Muscle layer of colon (tissue), 2 donors: ENCODE measurements around the gene SIAH3.

Experiments
- H3K27ac ChIP-seq: one replicate; pipeline ENCODE4 v1.7.0; 2013; ENCODE audit warnings: low read depth, mild to moderate bottlenecking, low read length, moderate library complexity
- H3K27me3 ChIP-seq, 2 donors: one replicate each; pipeline ENCODE4 v1.7.0; 2013; ENCODE audit warnings: low read length in 2 of 2, mild to moderate bottlenecking in 2 of 2; ENCODE audit not compliant: insufficient read depth in 2 of 2, control insufficient read depth in 1 of 2
- H3K36me3 ChIP-seq: one replicate; pipeline ENCODE4 v1.7.0; 2013; ENCODE audit warnings: mild to moderate bottlenecking, low read length; ENCODE audit not compliant: insufficient read depth
- H3K4me1 ChIP-seq: one replicate; pipeline ENCODE4 v1.7.0; 2013; ENCODE audit warnings: mild to moderate bottlenecking, low read length; ENCODE audit not compliant: insufficient read depth
- H3K4me3 ChIP-seq, 2 donors: one replicate each; pipeline ENCODE4 v1.7.0; 2013; ENCODE audit warnings: low read length in 2 of 2, low read depth in 1 of 2, mild to moderate bottlenecking in 1 of 2, moderate library complexity in 1 of 2
- H3K9ac ChIP-seq: one replicate; pipeline ENCODE4 v1.7.0; 2013; ENCODE audit warnings: low read length
- H3K9me3 ChIP-seq: one replicate; pipeline ENCODE4 v1.7.0; 2013; ENCODE audit warnings: mild to moderate bottlenecking, low read length
- donor health status: abdominal sarcoma.
- donor health status: Adenocarcinoma of cecum.

SIAH3 gene

DNA sequence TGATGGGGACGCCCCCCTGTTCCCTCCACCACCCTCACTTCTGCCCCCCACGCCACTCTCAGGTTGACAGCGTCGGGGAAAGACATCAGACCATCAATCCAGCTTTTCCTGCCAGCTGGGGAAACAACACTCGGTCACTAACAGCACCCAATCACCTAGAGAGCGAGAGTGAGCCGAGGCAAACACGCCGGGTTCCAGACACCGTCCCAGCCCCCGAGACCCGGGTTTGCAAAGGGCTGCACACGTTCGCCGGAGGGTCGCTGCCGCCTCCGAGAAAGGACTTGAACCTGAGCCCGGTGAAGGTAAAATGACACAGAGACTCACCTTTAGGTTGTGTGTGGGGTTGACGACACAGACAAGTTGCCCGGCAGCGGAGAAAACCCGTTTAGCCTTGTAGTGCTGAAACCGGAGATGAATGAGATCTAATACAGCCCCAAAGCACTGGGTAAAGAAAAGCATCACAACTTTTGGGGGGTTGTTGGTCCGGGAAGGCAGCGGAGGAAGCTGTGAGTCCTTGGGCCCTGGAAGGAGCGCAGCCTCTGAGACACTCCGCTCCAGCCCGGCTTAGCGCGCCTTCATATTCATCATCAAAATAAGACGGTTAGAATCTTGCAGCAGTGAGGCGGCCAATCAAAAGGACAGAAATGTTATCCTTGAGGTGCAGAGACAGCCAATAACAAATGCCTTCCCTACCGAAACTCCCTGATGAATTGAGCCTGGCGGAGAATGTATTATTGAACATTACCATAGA lies at the start of gene SIAH3:
Gene SIAH3 (minus strand): TSS at position 583 of the 751 bp plus-strand sequence. CDS start 124 bp downstream, at position 459.
- H3K36me3 ChIP-seq = no peaks in the 10 kb centered on the region
- H3K27me3 ChIP-seq = peaks cover 10 to 31% of the 10 kb centered on the region in 2 donors
- no peaks in the 10 kb centered on the region for H3K9me3 ChIP-seq
- H3K9ac ChIP-seq = no peak within 1 kb of the TSS
- H3K4me1 ChIP-seq = peaks cover 18% of the 10 kb centered on the region
- H3K27ac ChIP-seq = no peak within 1 kb of the TSS
- peak within 1 kb of the TSS; percentile 28 to 51 for H3K4me3 ChIP-seq

- Histone ChIP-seq H3K4me1 (peaks cover 9% of the 10 kb centered on the region), H3K27me3 (no peaks in the 10 kb centered on the region), H3K36me3 (no peaks in the 10 kb centered on the region), H3K4me3 (no peak overlapping the region), H3K27ac (no peak overlapping the region), H3K9ac (no peak overlapping the region), H3K9me3 (no peaks in the 10 kb centered on the region)
These were observed 47.9 kb upstream of the SIAH3 start for GRCh38 chr13:45899406-45899805.

- Histone ChIP-seq H3K4me3 (no peak overlapping the region), H3K9me3 (no peaks in the 10 kb centered on the region), H3K27me3 (no peaks in the 10 kb centered on the region), H3K9ac (no peak overlapping the region), H3K4me1 (peaks cover 9% of the 10 kb centered on the region), H3K36me3 (no peaks in the 10 kb centered on the region), H3K27ac (no peak overlapping the region)
These were observed 46.0 kb upstream of the SIAH3 start for GRCh38 chr13:45897562-45897961.

- Histone ChIP-seq H3K9me3 (no peaks in the 10 kb centered on the region), H3K4me3 (no peak overlapping the region), H3K27me3 (no peaks in the 10 kb centered on the region), H3K36me3 (no peaks in the 10 kb centered on the region), H3K4me1 (peaks cover 9% of the 10 kb centered on the region), H3K9ac (no peak overlapping the region), H3K27ac (no peak overlapping the region)
These were observed 44.7 kb upstream of the SIAH3 start for GRCh38 chr13:45896285-45896684.

DNA sequence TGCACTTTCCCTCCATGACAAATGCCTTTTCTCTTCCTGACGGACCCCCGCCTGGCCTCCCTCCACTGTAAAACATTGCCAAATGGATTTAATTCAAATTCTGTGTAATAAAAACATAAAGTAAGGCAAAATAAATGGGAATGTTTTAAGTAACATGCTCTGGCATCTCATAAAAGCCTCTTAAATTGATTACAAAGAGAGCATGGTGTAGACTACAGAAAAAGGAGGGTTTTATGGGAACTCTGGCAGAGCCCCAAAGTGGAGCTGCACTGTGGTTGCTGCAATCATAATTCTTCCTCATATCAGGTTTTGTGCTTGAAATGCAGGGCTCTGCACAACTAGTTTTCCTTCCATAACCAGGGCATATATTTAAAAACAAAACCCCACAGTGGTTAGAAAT lies 44.3 kb upstream of the SIAH3 start:
- Histone ChIP-seq H3K4me3 (no peak overlapping the region), H3K4me1 (peaks cover 9% of the 10 kb centered on the region), H3K9ac (no peak overlapping the region), H3K36me3 (no peaks in the 10 kb centered on the region), H3K27me3 (no peaks in the 10 kb centered on the region), H3K27ac (no peak overlapping the region), H3K9me3 (no peaks in the 10 kb centered on the region)

- H3K27ac ChIP-seq = no peak overlapping the region
- peaks cover 9% of the 10 kb centered on the region for H3K4me1 ChIP-seq
- no peak overlapping the region for H3K4me3 ChIP-seq
- no peaks in the 10 kb centered on the region for H3K36me3 ChIP-seq
- no peaks in the 10 kb centered on the region for H3K27me3 ChIP-seq
- H3K9me3 ChIP-seq = no peaks in the 10 kb centered on the region
- no peak overlapping the region for H3K9ac ChIP-seq
These were observed 41.0 kb upstream of the SIAH3 start for GRCh38 chr13:45892513-45892912.

GRCh38 chr13:45889590-45890243 lies 38.2 kb upstream of the SIAH3 start:
- Histone ChIP-seq H3K9ac (no peak overlapping the region), H3K27ac (no peak overlapping the region), H3K9me3 (no peaks in the 10 kb centered on the region), H3K36me3 (no peaks in the 10 kb centered on the region), H3K4me3 (no peak overlapping the region), H3K4me1 (no peaks in the 10 kb centered on the region), H3K27me3 (no peaks in the 10 kb centered on the region)

DNA sequence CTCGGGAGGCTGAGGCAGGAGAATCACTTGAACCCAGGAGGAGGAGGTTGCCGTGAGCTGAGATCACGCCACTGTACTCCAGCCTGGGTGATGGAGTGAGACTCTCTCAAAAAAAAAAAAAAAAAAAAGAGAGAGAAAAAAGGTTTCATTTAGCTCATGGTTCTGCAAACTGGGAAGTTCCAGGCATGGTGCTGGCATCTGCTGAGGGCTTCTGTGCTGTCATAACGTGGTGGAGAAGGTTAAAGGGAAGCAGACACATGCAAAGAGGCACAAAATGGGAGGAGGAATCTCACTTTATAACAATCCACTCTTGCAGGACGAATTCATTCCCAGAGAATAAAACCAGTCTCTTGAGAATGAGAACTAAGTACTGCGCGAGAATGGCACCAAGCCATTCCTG lies 34.9 kb upstream of the SIAH3 start:
- H3K27ac ChIP-seq = no peak overlapping the region
- no peak overlapping the region for H3K9ac ChIP-seq
- H3K36me3 ChIP-seq = no peaks in the 10 kb centered on the region
- no peaks in the 10 kb centered on the region for H3K27me3 ChIP-seq
- H3K9me3 ChIP-seq = no peaks in the 10 kb centered on the region
- no peaks in the 10 kb centered on the region for H3K4me1 ChIP-seq
- no peak overlapping the region for H3K4me3 ChIP-seq

DNA sequence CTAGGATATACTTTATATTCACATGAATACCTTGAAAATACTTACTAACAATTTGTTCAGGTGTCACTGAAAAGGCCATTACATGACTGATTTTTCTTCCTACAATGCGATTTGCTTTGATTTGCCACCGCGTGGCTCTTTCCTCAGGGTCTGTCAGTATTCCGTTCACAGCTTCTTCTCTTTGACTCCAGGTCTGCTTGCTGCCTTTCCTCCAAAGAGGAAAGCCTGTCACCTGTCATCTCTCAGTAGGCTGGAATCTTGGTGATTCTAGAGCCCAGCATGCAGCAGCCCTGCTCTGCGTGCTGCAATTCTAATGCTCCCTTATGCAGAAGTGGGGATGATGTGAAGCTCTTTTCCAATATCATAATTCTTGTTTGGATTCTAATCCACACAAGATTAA lies 33.6 kb upstream of the SIAH3 start:
- no peak overlapping the region for H3K4me3 ChIP-seq
- H3K36me3 ChIP-seq = no peaks in the 10 kb centered on the region
- no peak overlapping the region for H3K27ac ChIP-seq
- no peaks in the 10 kb centered on the region for H3K4me1 ChIP-seq
- no peak overlapping the region for H3K9ac ChIP-seq
- no peaks in the 10 kb centered on the region for H3K27me3 ChIP-seq
- no peaks in the 10 kb centered on the region for H3K9me3 ChIP-seq

DNA sequence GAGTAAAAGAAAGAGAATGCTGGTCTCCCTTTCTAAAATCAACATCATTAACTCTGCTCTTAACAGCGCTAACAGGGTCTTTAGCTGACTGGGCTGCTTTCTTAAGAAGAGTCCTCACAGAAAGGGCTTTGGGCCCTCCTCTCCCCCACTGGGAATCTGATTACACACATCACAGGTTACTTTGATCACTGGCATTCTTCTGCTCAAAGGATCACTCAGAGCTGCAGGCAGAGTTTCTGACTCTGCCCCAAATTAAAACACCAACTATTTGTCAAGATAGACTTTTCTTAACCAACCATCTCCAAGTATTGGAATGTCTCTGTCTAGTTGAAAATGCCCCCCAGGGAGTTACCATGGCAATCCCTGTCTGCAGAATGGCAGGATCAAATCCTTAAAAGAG lies 31.1 kb upstream of the SIAH3 start:
- Histone ChIP-seq H3K9ac (no peak overlapping the region), H3K4me3 (no peak overlapping the region), H3K9me3 (no peaks in the 10 kb centered on the region), H3K27me3 (peaks cover 0 to 6% of the 10 kb centered on the region in 2 donors), H3K36me3 (no peaks in the 10 kb centered on the region), H3K4me1 (no peaks in the 10 kb centered on the region), H3K27ac (no peak overlapping the region)

GRCh38 chr13:45881353-45881752 lies 29.8 kb upstream of the SIAH3 start:
- Histone ChIP-seq H3K27me3 (peaks cover 0 to 6% of the 10 kb centered on the region in 2 donors), H3K4me3 (no peak overlapping the region), H3K9ac (no peak overlapping the region), H3K27ac (no peak overlapping the region), H3K9me3 (no peaks in the 10 kb centered on the region), H3K4me1 (no peaks in the 10 kb centered on the region), H3K36me3 (no peaks in the 10 kb centered on the region)

DNA sequence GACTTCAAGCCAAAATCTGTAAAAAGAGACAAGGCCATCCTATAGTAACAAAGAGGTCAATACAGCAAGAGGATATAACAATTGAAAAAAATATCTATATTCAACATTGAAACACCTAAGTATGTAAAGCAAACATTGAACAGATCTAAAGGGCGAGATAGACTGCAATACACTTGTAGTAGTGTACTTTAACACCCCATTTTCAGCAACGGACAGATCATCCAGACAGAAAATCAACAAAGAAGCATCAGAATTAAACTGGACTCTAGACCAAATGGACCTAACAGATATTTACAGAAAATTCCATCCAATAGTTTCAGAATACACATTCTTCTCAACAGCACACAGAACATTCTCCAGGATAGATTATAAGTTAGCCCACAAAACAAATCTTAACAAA lies 28.7 kb upstream of the SIAH3 start:
- Histone ChIP-seq H3K4me1 (no peaks in the 10 kb centered on the region), H3K27me3 (peaks cover 0 to 6% of the 10 kb centered on the region in 2 donors), H3K9ac (no peak overlapping the region), H3K36me3 (no peaks in the 10 kb centered on the region), H3K9me3 (no peaks in the 10 kb centered on the region), H3K4me3 (no peak overlapping the region), H3K27ac (no peak overlapping the region)
